Left lung (tissue), 10 donors: Measurements from ENCODE around the gene MS4A15. TPM values are rescaled to one million over a fixed set of nuclear protein-coding genes. Genes with fewer than 3 reads are reported as not detected.

Source experiments
- ATAC-seq: fragments of 200-7000 bp; cut with Tn5 transposase; one replicate; pipeline ENCODE4 v1.9.1; 2020; ENCODE audit warnings: moderate library complexity
- DNase-seq, 4 donors: peaks; one replicate each; pipeline ENCODE4 v3.0.0-alpha.2; 2013 to 2020
- H3K27ac ChIP-seq, 2 donors: fragments of 200-600 bp; sonication (generic) in 1 of 2; one replicate each; pipeline versions ENCODE4 v1.5.0 to v1.8.0; 2020 to 2021
- H3K27me3 ChIP-seq, 2 donors: fragments of 200-600 bp; sonication (generic) in 1 of 2; one replicate each; pipeline versions ENCODE4 v1.5.0 to v1.8.0; 2020 to 2021
- H3K36me3 ChIP-seq, 2 donors: fragments of 200-600 bp; sonication (generic) in 1 of 2; one replicate each; pipeline versions ENCODE4 v1.5.0 to v1.8.0; 2020 to 2021
- H3K4me1 ChIP-seq, 2 donors: fragments of 200-600 bp; one replicate each; pipeline ENCODE4 v1.8.0; 2021
- H3K4me3 ChIP-seq, 2 donors: fragments of 200-600 bp; sonication (generic) in 1 of 2; one replicate each; pipeline versions ENCODE4 v1.5.0 to v1.8.0; 2020 to 2021; ENCODE audit warnings: mild to moderate bottlenecking in 1 of 2
- H3K9me3 ChIP-seq, 2 donors: fragments of 200-600 bp; sonication (generic) in 1 of 2; one replicate each; pipeline versions ENCODE4 v1.5.0 to v1.8.0; 2020 to 2021
- CTCF ChIP-seq, 2 donors: fragments of 200-600 bp; sonication (generic) in 1 of 2; IDR thresholded peaks; one replicate each; pipeline versions ENCODE4 v1.5.0 to v1.8.0; 2021; ENCODE audit warnings: antibody characterized with exemption in 2 of 2
- intact Hi-C, 2 donors: fragments of 100-400 bp; cut with DNase I; formaldehyde crosslinking; loops; one replicate each; pipeline versions ENCODE4 v1.11.2 to v1.14.2; 2022
- polyA plus RNA-seq, 6 donors: library from polyadenylated mRNA; unstranded; fragments of 120-200 nt; gene quantifications; one replicate each; pipeline ENCODE4 v1.2.1, GENCODE V29; 2013; ENCODE audit not compliant: insufficient read length in 6 of 6
- total RNA-seq, 2 donors: library from RNA; stranded (reverse); fragmentation: NEBNext Ultra II Directional; extraction: Animal tissue kit (Norgen Biotek cat#: 25700); gene quantifications; one replicate each; pipeline ENCODE4 v1.2.1, GENCODE V29; 2021
- donor health status: DM: no; HTN: yes; CAD: no.
- donor health status: DM: no; HTN: no; CAD: no.

MS4A15 gene
- total and polyA plus RNA-seq, 8 donors, result 8.7 to 13.4 TPM; not detected in 6

GRCh38 chr11:60765355-60765754 is 8.7 kb downstream of the MS4A15 start:
- intact Hi-C loops, result no loop called here
- TF ChIP-seq CTCF (IDR thresholded peaks at IDR 0.05), result no peak

GRCh38 chr11:60766547-60766946 is 9.9 kb downstream of the MS4A15 start:
- ATAC-seq (no peak), DNase-seq (no peak)
- Histone ChIP-seq H3K9me3 (no peaks in the 10 kb centered on the region), H3K27me3 (peaks cover 0 to 26% of the 10 kb centered on the region in 2 donors), H3K27ac (no peak overlapping the region), H3K36me3 (no peaks in the 10 kb centered on the region), H3K4me1 (peaks cover 0 to 9% of the 10 kb centered on the region in 2 donors), H3K4me3 (no peak overlapping the region)
- intact Hi-C loops, result no loop called here
- TF ChIP-seq CTCF (IDR thresholded peaks at IDR 0.05), result no peak

More at GRCh38 chr11:60765355-60765754, 8.7 kb downstream of the MS4A15 start:
- peaks cover 0 to 32% of the 10 kb centered on the region in 2 donors for H3K27me3 ChIP-seq
- DNase-seq, result no peak
- H3K4me3 ChIP-seq, result no peak overlapping the region
- H3K27ac ChIP-seq, result no peak overlapping the region
- H3K9me3 ChIP-seq, result no peaks in the 10 kb centered on the region
- no peak for ATAC-seq
- no peaks in the 10 kb centered on the region for H3K36me3 ChIP-seq
- peaks cover 0 to 9% of the 10 kb centered on the region in 2 donors for H3K4me1 ChIP-seq

GRCh38 chr11:60767388-60767811 is 10.7 kb downstream of the MS4A15 start:
- no peaks in the 10 kb centered on the region for H3K36me3 ChIP-seq
- H3K4me3 ChIP-seq, result no peak overlapping the region
- no peaks in the 10 kb centered on the region for H3K9me3 ChIP-seq
- DNase-seq (no peak), ATAC-seq (no peak)
- H3K27ac ChIP-seq, result no peak overlapping the region
- peaks cover 0 to 26% of the 10 kb centered on the region in 2 donors for H3K27me3 ChIP-seq
- H3K4me1 ChIP-seq, result peaks cover 0 to 6% of the 10 kb centered on the region in 2 donors
- intact Hi-C loops, result no loop called here
- TF ChIP-seq CTCF (IDR thresholded peaks at IDR 0.05), result peak in 1 of 2 donors; percentile 26

- Histone ChIP-seq H3K9me3 (no peaks in the 10 kb centered on the region), H3K4me3 (no peak overlapping the region), H3K27me3 (peaks cover 0 to 26% of the 10 kb centered on the region in 2 donors), H3K36me3 (no peaks in the 10 kb centered on the region), H3K27ac (no peak overlapping the region), H3K4me1 (peaks cover 0 to 5% of the 10 kb centered on the region in 2 donors)
- DNase-seq (no peak), ATAC-seq (no peak)
- TF ChIP-seq CTCF (IDR thresholded peaks at IDR 0.05), result no peak
- intact Hi-C loops, result no loop called here
Measured at GRCh38 chr11:60768202-60768601, 11.5 kb downstream of the MS4A15 start.

- H3K27me3 ChIP-seq, result peaks cover 0 to 22% of the 10 kb centered on the region in 2 donors
- H3K36me3 ChIP-seq, result no peaks in the 10 kb centered on the region
- no peaks in the 10 kb centered on the region for H3K4me1 ChIP-seq
- H3K9me3 ChIP-seq, result no peaks in the 10 kb centered on the region
- no peak overlapping the region for H3K4me3 ChIP-seq
- no peak overlapping the region for H3K27ac ChIP-seq
- intact Hi-C loops, result no loop called here
- DNase-seq (no peak), ATAC-seq (no peak)
- TF ChIP-seq CTCF (IDR thresholded peaks at IDR 0.05), result no peak
Measured at GRCh38 chr11:60769273-60769672, 12.6 kb downstream of the MS4A15 start.
